ENCODE data around the gene APP.

DNA sequence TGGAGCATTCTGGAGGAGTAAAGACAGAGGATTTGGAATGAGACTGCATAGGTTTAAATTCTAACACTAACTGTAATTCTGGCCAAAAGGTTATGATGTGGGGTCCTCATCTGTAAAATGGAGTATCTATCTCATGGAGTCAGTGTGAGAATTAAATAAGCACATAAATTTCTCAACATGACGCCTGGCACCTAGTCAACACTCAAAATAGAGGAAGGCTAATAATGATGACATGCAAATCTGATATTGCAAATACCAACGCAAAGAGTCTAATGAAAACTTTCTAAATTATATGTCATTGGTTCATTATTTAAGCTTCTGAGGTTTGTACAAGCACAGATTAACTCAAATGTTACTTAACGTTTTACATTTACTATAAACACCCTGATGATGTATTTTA, 29.6 kb downstream of the APP start:
- TF ChIP-seq TEAD4 (IDR thresholded peaks at IDR 0.05), result no peak
- TF ChIP-seq, protein P1, sequence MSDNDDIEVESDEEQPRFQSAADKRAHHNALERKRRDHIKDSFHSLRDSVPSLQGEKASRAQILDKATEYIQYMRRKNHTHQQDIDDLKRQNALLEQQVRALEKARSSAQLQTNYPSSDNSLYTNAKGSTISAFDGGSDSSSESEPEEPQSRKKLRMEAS (IDR thresholded peaks at IDR 0.05), result no peak

Data from Ishikawa (cell line).